Measurements from ENCODE around the gene NYAP2.

NYAP2 gene

GRCh38 chr2:225429717-225430116 lies 30.2 kb downstream of the NYAP2 start:
- no peak for DNase-seq

GRCh38 chr2:225431105-225431863 lies 31.8 kb downstream of the NYAP2 start:
- DNase-seq = no peak

DNA sequence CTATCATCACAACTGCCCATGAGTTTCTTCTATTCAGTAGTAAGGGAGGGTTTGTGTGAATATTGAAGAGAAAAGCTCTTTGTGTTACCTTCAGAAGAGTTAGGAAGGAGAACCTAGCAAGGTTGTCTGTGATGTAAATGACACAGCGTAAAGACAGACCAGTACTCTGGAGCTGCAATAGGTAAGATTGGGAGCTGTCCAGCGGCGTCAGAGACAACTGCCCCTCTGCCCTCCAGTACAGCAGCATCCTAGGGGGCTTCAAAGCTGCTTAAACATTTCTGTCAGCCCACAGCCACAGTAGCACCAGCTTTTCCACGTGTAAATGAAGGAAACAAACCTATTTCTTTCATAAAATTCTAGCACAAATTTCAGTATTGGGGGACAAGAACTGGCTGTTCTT lies 34.5 kb downstream of the NYAP2 start:
- DNase-seq = no peak

GRCh38 chr2:225437319-225437718 lies 37.8 kb downstream of the NYAP2 start:
- no peak for DNase-seq

DNA sequence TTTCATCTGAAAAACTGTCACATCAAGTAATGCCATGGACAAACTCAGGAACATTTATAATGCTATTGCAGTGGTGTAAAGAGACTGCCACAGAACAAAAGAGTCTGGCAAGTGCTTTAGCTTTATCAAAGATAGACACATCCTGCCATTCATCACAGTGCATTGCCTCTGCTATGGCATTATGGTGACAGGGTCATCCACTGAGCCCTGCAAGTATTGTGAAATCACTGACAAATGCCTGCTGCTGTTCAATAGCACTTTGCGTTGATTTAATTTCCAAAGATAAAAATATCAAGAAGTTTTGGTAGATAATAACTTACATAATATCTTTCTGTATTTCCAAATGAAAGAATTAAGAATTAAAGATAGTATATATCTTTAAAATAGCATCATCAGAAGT lies 38.7 kb downstream of the NYAP2 start:
- no peak for DNase-seq

GRCh38 chr2:225452677-225453076 lies 53.2 kb downstream of the NYAP2 start:
- DNase-seq = no peak

DNA sequence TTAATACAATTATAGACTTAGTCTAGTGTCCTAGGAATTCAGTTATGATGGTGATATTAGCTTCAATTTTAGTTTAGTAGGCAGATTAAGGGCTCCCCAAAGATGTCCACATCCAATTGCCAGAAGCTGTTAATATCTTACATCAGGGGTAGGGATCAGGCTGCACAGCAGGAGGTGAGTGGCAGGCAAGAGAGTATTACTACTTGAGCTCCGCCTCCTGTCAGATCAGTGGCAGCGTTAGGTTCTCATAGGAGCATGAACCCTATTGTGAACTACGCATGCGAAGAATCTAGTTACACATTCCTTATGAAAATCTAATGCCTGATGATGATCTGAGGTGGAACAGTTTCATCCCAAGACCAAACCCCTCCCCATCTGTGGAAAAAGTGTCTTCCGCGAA lies 54.9 kb downstream of the NYAP2 start:
- no peak for DNase-seq

- no peak for DNase-seq
Observed at GRCh38 chr2:225456619-225457260, 57.2 kb downstream of the NYAP2 start.

DNA sequence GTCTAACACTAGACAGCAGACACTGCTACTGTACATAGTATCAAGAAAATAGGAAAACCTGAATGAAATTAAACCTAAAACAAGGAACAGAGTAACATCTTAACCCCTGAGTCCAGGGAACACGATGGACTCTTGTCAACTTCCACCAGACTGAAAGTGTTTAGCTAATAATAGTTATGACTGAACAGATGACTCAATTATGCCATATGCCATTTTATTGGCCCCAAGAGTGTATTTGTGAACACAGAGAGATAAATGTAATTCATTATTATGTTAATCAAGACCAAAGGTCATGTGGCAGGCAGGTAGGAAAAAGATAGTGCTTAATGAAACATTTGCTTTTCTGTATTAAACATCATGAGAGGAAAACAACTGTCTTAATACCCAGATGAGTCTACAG lies 58.0 kb downstream of the NYAP2 start:
- no peak for DNase-seq

DNA sequence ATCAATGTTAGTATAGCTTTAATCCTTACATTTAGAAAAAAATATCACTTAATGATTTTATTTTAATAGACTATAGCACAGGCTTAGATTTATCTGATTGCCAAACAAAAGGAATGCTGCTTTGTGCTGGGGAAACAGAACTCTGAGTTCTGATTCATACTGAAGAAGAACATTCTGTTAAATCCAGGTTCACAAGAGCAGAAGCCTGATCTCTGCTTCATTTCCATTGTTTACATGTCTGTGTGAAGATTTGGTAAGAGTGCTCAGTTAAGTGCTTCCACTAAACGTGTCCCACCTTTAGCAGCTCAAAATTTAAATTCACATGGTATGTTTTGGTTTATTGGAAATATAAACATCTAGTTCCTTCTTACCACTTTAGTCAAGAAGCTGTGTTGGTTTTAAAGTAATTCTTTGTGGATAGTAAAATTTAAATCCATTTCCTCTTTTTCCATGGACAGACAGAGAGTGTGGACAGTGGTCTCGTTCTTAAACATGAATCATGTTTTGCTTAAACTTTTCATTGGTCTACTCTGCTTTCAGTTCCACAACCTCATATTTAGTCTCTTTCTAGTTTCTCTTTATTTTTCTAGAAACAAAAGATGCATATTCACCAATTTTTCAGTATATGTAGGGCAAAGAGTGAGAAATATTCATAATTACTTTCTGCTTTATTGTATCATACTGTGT lies 59.1 kb downstream of the NYAP2 start:
- no peak for DNase-seq

DNA sequence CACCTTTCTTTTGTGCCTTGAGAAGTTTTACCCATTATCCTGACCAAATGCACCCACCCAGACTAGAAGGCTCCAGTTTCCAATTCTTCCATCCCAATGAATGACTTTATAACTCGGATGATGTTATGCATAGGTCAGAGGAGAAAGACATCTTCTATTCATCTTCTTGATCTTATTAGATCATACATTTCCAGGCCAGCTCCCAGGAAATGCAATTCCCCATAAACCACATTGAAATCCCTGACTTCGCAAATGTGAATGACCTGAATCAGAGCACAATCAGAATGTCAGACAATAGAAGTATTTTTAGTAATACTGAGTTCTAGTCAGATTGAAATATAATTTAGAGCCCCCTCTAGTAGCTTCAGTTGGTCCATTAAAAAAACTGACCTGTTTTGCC lies 62.9 kb downstream of the NYAP2 start:
- no peak for DNase-seq

DNA sequence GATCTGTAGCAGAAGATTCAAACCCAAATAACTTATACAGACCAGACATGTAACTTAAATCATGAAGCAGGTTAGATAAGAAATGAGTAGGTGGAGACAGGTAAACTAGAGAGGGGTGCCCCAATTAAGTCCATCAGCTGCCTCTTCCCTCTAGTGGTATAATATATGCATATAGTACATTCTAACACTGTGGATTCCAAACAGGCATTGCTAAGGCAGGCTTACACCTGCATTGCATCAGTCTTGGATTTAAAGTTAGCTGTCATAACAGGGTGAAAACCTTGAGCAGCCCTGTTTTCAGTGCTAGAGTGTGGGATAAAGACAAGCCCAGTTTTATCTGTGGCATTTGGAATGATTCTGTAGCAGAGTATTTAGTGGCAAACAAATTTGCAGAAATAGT lies 63.4 kb downstream of the NYAP2 start:
- DNase-seq = no peak

GRCh38 chr2:225463449-225463848 lies 63.9 kb downstream of the NYAP2 start:
- DNase-seq = no peak

GRCh38 chr2:225464346-225465025 lies 65.0 kb downstream of the NYAP2 start:
- no peak for DNase-seq

GRCh38 chr2:225465827-225466226 lies 66.3 kb downstream of the NYAP2 start:
- no peak for DNase-seq

GRCh38 chr2:225466891-225467604 lies 67.5 kb downstream of the NYAP2 start:
- DNase-seq = no peak

GRCh38 chr2:225468131-225468530 lies 68.6 kb downstream of the NYAP2 start:
- no peak for DNase-seq

DNA sequence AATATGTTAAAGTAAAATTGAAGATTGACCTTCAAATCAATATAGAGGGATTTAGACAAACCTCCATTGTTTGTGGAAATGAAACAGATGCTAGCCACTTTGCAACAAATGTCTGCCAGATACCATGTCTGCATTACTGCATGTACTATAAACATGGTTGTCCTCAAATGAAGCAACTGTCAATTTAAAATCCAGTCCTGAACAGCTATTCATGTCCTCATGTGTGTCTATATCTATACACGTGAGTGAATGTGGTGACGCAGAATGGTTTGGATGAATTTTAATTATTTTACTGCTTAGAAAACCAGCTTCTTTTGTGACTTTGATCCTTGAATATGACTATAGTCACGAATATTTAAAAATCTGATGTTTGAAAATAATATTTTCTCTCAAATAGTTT lies 71.5 kb downstream of the NYAP2 start:
- no peak for DNase-seq

- no peak for DNase-seq
Observed at GRCh38 chr2:225471482-225471881, 72.0 kb downstream of the NYAP2 start.

GRCh38 chr2:225472161-225472560 lies 72.7 kb downstream of the NYAP2 start:
- no peak for DNase-seq

DNA sequence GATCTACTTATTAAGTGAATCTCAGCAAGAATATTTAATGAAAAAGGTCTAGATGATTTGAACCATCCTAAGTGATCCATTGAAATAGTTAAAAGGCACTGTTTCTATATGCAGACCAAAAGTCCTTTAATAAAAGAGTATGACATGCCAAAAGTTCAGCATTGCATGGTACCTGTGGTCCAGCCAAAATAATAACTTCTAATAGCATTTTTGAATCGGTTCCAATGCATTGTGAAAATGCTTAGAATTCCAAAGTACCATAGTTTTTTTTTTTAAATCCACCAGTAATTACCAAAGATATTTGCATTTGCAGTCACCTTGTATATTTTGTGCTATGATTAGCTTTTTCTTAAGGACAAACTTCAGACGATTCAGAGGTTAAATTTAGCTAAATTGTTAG lies 79.9 kb downstream of the NYAP2 start:
- no peak for DNase-seq

DNA sequence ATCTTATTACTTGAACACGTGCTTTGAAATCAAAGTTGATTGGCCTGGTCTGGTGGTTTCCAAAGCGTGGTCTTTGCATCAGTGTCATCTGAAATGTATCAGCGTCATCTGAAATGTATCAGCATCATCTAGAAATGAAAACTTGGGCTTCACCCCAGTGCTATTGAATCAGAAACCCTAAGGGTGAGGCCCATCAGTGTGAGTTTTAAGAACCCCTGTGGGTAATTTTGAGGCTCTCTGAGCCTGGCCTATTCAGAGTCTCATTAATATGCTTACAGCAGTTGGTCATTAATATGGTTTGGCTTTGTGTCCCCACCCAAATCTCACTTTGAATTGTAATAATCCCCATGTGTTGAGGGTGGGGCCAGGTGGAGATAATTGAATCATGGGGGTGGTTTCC lies 85.2 kb downstream of the NYAP2 start:
- no peak for DNase-seq

DNA sequence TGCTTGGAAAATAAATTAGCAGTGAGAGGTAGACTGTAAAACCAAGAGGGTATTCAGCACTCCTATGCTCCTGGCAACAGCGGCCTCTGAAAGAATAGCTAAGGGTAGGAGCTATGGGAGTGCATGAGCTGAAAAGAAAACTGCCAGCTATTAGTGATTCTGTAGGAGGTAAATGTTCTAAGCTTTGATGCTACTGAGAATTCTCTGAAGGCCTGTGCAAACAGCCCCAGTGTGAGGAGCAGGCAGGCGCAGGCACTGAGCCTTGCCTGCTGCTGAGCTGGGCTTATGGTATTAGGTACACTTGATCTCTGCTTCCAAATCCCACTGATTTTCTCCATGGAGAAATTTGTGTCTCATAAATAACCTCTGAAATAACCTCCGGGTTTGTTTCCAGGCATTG lies 86.7 kb downstream of the NYAP2 start:
- DNase-seq = no peak
